ENCODE results near the gene ADNP.

The ADNP gene

GRCh38 chr20:50932016-50932485 is 814 bp upstream of the ADNP start:
- DNase-seq: no peak

GRCh38 chr20:50930976-50931305 is 296 bp downstream of the ADNP start:
- DNase-seq: no peak

DNA sequence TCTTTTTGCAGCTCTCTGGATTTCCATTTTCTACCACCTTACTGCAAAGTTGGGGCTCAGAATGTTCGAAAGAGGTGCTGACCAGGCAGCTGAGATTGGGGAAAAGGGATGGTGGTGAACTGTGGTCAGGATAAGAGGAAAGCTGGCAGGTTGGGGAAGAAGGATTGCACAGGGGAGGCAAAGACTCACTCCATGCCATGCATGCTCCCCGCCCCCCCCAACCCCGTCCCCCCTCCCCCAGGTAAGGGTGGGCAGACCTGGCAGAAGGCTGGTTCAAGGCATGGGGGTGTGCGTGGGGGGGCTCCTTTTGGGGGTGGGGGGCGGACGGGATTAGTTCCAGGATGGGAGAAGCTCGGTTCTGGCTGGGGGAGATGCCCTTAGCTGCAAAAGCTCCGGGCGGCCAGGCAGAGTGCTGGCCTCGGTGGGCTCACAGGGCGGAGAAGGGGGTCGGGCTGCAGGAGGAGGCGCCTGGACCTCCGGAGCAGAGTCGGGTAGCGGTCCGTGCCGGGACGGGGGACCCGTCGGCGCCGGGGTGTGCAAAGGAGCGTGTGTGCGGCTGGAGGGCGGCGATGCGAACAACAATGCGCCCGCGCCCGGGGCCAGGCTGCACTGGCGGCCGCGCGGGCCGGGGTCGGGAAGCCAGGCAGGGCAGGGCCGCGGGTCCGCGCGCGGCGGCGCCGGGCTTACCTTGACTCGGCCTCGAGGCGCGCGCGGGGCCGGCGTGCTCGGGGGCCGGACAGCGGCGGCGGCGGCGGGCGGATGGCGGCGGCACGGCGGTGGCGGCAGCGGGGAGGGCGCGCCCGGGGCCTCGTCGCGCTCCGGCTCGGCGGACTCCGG is 880 bp downstream of the ADNP start:
- peak; percentile 74 for DNase-seq

GRCh38 chr20:50929299-50930138 is 1.7 kb downstream of the ADNP start:
- DNase-seq: peak; percentile 91

- no peak for DNase-seq
These were observed 2.8 kb downstream of the ADNP start for GRCh38 chr20:50928469-50928868.

- DNase-seq: no peak
These were observed 4.7 kb downstream of the ADNP start for GRCh38 chr20:50926530-50926929.

DNA sequence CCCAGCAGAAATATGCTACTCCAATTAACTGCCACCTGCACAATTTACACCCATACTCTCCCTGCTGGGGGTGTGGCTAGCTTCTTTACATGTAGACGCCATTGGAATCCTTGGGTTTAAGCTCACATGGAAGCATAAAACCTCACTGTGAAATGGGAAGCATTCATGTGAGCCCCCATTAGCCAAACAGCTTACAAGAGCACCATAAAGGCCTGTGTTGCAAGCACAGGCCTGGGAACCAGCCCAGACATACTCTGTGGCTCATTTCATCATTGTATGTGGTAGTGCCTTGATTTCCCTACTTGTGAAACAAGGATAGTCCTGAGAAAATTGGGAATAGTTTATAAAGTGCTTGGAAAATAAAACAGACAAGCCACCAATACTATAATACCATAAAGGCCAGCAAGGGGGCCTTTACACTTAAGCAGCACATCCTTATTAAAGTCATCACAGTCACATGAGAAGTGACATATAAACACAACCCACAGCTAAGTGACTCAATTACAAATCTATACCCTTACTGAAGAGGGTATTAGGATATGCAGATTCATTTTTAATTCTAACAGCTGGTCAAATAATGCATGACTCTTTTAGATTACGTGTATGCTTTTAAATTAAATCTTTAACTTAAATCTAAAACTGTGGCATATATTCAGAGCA is 6.8 kb downstream of the ADNP start:
- no peak for DNase-seq

- no peak for DNase-seq
These were observed 9.3 kb downstream of the ADNP start for GRCh38 chr20:50921803-50922501.

GRCh38 chr20:50920997-50921396 is 10.2 kb downstream of the ADNP start:
- DNase-seq: no peak

GRCh38 chr20:50919567-50919966 is 11.7 kb downstream of the ADNP start:
- DNase-seq: no peak

DNA sequence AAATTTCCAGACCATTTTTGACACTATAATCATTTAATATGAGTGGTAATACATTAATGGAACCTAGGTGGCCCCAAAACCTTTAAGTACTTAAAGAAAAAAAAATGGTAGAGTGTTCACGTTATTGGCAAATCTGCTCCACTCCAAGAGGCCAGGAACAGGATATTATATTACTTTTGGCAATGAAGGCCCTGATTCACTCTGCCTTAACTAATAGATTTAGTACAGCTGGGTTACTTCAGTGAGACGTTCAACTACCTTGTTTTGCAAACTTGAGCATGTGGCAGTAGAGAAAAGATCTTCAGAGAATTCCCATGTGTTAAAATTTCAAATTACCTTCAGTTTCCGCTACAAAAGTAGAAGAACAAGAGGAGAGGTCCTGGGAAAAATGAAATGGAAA is 12.8 kb downstream of the ADNP start:
- DNase-seq: no peak

GRCh38 chr20:50916934-50917333 is 14.3 kb downstream of the ADNP start:
- no peak for DNase-seq

GRCh38 chr20:50916257-50916656 is 15.0 kb downstream of the ADNP start:
- DNase-seq: no peak

DNA sequence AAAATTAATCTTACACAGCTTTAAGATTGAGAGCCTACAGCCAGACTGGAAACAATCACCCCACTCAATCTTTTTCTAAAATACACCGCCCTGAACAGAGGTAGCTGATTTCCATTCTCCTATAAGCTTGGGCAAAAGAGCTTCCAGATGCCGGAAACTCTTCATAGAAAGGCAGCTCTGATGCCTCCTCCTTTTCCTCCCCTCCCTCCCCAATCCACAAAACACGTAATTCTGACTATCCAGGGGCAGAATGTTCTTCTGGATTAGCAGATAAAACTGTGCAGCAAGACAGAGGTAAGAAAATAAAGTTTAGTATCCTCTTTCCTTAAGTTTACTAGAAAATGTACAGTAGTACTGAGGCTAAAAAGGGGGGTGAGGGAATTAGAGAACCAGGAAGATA is 15.8 kb downstream of the ADNP start:
- no peak for DNase-seq

DNA sequence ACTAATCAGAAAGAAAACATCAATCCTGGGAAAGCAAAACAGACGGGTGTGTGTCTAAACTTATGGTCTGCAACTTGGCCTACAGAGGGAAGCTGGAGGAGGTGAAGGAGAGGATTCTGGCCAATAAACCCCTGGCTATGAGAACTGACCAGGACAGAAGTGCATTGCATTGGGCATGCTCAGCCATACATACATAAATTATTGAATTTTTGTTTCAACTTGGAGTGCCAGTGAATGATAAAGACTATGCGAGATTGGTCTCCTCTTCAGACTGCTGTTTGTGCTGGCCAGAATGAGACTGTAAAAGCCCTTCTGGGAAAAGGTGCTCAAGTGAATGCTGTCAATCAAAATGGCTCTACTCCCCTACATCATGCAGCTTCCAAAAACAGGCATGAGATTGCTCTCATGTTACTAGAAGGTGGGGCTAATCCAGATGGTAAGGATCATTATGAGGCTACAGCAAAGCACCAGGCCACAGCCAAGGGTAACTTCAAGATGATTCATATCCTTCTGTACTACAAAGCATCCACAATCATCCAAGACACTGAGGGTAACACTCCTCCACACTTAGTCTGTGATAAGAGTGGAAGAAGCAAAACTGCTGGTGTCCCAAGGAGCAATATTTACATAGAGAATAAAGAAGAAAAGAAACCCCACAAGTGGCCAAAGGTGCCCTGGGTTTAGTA is 17.4 kb downstream of the ADNP start:
- no peak for DNase-seq

DNA sequence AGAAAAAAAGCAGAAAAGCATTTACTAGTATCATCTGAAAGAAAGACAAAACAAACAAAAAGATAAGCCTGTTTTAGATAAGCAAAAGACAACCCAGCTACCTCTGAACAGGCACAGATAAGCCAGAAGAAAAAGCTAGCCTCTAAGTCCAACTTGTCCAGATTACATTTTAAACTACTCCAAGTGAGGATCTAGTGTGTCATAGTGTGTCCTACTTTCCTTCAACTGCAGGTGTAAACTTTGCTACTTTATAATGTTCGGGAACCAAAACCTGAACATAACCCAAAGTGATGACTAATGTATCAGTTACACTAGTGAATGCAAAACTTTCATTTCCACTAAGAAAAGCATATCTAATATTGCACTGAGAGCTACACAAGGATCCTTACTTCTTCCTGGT is 19.5 kb downstream of the ADNP start:
- DNase-seq: no peak

DNA sequence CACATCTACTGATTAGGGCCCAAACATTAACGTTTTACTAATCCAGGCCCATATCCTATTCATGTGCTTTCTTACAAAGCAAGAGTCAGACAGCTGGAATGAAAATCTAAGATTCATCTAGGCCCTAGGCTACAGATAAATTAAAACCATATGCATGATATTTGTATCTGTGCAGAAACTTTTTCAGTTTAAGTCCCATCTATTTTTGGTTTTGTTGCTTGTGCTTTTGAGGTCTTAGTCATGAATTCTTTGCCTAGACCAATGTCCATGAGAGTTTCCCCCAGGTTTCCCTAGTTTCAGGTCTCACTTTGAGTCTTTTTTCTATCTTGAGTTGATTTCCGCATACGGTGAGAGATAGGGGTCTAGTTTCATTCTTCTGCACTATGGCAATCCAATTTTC is 20.2 kb downstream of the ADNP start:
- DNase-seq: no peak

DNA sequence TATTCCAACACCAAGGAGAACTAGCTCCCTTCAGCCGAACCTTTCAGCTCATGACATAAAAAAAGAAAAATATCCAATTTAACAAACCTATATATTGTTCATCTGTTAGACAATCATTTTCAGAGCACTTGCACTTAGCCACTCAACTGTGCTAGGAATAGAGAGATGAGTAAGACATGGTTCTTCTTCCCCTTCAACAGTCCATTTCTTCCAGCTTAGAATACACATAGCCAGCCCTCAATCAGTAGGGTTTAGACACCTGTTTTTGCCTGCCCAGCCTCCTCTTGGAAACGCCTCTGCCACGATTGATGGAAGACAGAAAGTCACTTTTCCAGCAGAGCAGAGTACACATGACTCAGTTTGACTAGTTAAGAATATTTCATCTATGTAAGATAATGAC is 21.8 kb downstream of the ADNP start:
- no peak for DNase-seq

- no peak for DNase-seq
These were observed 27.1 kb downstream of the ADNP start for GRCh38 chr20:50904067-50904570.

DNA sequence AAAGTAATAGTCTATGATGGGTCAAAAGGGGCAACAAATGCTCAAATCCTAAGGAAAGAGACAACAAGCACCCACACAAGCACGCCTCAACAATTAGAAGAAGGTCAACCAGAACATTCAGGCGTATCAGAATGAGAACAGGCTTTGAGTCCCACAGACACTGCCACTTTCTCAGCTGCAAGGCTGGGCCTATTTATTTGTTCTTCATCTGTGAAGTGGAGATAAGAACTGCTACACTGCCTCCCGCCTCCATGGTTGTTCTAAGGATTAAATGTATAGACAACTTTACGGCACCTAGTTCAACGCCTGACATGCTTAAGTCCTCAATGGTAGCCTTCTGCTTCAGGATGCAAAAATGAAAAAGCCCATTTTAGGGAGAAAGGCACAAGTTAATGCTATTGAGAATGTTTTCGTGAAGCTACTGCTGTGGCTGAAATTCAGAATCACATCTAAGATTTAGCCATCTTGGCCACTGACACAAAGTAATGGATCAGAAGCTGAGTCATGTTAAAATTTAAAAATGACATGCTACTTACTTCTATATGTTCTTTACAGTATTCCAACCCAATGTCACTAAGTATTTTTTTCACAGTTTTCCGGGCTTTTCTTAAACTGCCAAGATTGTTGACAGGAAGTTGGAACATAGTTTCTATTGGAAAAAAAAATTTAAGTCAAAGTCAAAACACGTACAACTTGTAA is 27.7 kb downstream of the ADNP start:
- DNase-seq: no peak

DNA sequence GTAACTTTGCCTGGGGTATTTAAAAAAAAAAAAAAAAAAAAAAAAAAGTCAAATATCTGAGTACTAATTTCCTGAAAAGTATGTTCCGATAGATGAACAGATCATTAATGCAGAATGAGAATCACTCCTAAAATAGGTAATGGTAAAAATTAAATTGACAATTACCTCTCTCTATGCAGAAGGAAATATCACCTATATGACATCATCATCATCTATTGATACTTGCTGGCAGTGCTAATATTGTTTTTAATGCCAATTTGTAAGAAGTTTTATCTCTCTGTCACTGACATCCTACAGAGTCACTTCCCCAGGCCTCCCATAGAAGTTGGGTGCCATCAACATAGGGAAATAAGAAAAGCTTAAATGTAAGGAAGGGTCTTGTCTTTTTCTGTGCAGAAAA is 29.9 kb downstream of the ADNP start:
- DNase-seq: no peak

DNA sequence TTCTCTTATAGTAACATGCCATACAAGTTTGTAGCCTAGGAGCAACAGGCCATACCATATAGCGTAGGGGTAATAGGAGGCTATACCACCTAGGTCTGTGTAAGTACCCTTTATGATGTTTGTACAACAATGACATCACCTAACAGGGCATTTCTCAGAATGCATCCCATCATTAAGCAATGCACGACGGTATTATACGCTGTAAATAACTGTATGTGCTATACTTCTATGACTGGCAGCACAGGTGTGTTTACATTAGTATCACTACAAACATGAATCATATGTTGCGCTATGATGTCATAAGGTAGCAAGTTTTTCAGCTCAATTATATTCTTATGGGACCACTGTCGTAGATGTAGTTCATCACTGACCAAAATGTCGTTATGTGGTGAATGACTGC is 31.0 kb downstream of the ADNP start:
- DNase-seq: no peak
